T47D (cell line): ENCODE results near the gene VWC2L.

Experiments used
- DNase-seq, 2 experiments: peaks; one replicate each; pipeline versions ENCODE4 v3.0.0 to v3.0.0-alpha.2; 2011 to 2012; ENCODE audit warnings: low read depth in 1 of 2, low spot score in 1 of 2
- JUND ChIP-seq: IDR thresholded peaks from 2 replicates; pipeline ENCODE4 v1.6.1; 2012; ENCODE audit warnings: low read depth
- in situ Hi-C: cut with HindIII; loops from 2 replicates; pipeline ENCODE4 v1.10.0; 2016; ENCODE audit warnings: low sequenced_read_pairs, low pct_unique_long_range_greater_than_20kb

The VWC2L gene

GRCh38 chr2:214592011-214592410, 181.2 kb downstream of the VWC2L start:
- DNase-seq = no peak
- in situ Hi-C loops = no loop called here
- no peak for TF ChIP-seq JUND

- in situ Hi-C loops = no loop called here
- DNase-seq = no peak
- TF ChIP-seq JUND = no peak
Measured at GRCh38 chr2:214593727-214594126, 182.9 kb downstream of the VWC2L start.

- TF ChIP-seq JUND = no peak
- DNase-seq = no peak
- in situ Hi-C loops = no loop called here
Measured at GRCh38 chr2:214601852-214602633, 191.2 kb downstream of the VWC2L start.

GRCh38 chr2:214604861-214605260, 194.0 kb downstream of the VWC2L start:
- DNase-seq = no peak
- in situ Hi-C loops = no loop called here
- TF ChIP-seq JUND = no peak

- no peak for DNase-seq
- no peak for TF ChIP-seq JUND
- in situ Hi-C loops = no loop called here
Measured at GRCh38 chr2:214607051-214607450, 196.2 kb downstream of the VWC2L start.

- no peak for TF ChIP-seq JUND
- in situ Hi-C loops = no loop called here
- no peak for DNase-seq
Measured at GRCh38 chr2:214611015-214611414, 200.2 kb downstream of the VWC2L start.

- in situ Hi-C loops = no loop called here
- no peak for DNase-seq
- no peak for TF ChIP-seq JUND
Measured at GRCh38 chr2:214624166-214624760, 213.4 kb downstream of the VWC2L start.

- in situ Hi-C loops = no loop called here
- no peak for TF ChIP-seq JUND
- DNase-seq = no peak
Measured at GRCh38 chr2:214628091-214628490, 217.2 kb downstream of the VWC2L start.
